G401.6 (cell line): ENCODE results near the gene IKZF2.

Experiments used
- FAIRE-seq: peaks from 2 replicates; lab custom pipeline; 2012; peaks lifted over from hg19 to GRCh38; lab: Jason Lieb, UNC

Gene IKZF2

DNA sequence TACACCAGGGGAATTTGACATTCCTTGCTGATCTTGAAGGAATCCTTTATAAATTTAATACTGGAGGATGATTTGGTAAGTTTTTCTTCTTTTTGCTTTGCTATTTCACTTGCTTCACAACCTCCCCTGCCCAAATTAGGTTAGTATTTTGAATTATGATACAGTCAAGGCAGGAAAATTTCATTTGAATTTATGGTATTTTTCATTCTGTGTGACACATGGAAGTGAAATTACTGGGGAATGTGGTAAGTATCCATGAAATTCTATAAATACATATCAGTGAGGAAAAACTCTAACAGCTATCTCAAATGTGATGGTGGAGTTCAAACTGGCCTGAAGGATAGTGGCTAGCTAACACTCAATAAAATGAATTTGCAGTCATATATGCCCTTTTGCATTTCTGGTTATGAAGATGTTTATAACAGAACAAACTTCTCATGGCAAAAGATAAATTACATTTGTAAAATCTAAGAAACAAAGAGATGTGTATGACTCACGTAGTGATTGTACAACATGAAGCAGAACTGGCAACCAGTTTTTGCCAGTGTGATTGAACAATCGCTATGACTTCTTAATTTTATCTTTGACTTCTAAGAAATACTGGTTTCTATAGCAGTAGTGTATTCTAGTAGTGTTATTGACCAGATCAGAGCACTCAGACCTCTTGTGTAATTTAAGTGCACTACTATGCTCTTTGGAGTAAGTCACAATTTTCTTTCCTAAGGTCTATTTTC lies 152.6 kb downstream of the IKZF2 start:
- FAIRE-seq = no peak

DNA sequence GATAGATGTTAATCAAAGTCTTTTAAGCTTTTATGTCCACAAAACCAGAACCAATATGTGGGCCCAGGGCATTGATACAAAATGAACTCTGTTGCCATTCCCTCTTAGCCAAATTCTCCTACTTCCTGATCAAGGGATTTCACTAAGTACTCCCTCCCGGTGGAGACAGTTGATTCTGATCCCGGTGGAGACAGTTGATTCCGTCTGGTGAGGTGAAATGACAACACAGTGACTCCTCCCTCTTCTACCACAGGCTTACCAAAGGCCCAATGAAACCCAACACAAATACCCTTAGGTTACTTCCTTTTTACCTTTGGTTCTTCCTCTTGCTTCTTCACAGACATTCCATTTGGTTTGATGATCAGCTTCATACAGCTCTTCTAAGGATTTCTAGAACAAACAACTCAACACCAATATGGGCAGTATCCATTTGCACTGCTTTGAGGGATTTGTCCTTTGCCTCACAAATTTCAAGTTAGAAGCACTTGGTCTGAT lies 153.8 kb downstream of the IKZF2 start:
- no peak for FAIRE-seq

DNA sequence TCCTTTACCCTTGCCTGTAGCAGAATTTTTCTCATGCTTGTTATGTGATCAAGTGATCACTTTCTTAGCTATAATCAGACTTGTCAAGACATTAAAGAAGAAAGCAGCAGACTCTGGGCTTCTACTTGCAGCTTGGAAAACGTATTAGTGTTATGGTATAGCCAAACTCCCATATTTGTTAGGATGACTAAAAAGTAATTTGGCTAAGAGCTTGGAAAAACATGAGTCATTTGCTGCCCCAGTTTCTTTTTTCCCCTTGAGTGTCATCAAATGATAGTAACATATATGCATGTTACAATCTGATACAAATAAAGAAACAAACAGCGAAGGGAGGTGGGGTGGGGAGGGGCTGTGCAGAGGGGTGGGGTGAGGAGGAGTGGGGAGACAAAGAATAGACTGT lies 155.5 kb downstream of the IKZF2 start:
- FAIRE-seq = no peak

DNA sequence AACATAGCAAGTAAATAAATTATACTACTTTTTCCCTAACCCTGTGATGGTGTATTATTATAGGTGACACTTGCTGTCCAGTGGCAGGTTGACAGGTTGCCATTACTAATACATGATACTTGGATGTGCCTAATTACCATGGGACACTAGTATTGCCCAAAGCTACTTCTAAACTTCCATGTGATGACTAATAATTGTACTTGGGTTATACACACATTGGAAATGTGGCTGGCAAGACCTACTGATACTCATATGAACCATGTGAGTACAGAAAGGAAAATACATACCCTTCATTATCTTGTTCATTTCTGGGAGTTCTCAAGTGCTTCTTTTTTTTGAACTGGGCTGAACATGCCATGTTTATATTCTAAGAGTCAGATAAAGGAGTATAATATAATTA lies 156.4 kb downstream of the IKZF2 start:
- FAIRE-seq = no peak

DNA sequence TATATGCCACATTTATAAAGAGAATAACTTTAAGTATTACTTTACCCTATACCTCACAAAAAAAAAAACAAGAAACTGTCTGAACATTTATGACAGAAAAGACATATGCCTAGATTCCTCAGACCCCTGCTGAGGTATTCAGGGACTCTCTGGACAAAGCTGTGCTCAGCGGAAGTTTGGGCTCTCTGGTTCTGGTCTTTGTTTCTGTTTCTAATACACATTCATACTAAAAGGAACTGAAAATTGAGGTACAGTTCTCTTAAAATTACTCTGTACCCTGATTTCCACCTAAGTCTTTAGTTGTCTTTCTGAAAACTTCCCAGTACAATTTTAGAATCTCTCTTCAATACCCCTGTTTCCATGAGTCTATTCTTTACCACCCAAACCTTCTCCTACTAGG lies 160.3 kb downstream of the IKZF2 start:
- no peak for FAIRE-seq

DNA sequence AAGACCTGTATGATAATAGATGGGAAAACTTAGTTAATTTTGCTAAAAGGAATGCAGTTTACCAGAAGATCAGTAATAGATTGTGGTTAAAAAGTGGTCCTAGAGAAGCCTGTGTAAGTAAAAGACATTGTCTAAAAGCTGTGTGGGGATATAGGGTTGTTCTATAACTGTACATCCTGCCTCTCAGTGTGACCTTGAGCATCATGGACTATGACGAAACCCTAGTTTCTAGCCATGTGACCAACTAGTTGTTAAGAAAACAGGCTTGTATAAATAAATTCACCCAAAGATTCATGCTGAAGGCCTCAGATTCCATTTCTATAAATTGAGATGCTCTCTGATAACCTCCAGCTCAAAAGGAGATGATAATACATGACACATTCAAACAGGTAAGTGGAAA lies 160.7 kb downstream of the IKZF2 start:
- FAIRE-seq = no peak

DNA sequence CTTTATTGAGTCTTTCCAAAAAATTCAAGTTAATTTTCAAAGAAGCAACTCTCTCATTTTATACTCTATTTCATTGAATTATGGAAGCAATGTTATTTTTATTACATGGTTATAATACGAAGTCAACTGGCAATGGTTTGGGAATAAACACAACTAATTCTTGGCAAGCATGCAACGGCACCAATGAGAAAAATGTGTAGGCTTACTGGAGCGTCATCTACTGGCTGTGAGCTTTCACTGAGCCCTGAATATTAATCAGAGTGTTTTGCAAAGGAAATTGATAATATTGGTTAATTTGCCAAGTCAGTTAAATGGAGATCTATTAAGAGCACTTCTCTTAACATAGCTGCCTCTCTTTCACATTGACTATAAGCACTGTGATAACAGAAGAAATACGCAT lies 163.9 kb downstream of the IKZF2 start:
- no peak for FAIRE-seq

DNA sequence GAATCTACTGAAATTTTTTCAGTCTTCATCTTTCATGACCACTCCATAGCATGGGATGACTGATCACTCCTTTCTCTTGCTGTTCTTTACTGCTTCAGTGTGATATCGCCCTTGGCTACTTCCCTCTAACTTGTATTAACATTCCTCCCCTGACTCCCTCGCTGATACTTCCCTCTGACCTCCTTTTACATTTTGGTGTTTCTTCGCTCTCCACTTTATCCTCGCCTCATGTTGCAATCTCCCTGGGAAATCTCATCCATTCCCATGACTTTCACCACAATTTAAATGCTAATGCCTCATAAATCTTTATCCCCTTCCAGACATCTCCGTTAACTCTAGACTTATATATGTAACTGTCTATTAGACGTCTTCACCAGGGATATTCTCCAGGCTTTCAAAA lies 167.3 kb downstream of the IKZF2 start:
- FAIRE-seq = no peak

DNA sequence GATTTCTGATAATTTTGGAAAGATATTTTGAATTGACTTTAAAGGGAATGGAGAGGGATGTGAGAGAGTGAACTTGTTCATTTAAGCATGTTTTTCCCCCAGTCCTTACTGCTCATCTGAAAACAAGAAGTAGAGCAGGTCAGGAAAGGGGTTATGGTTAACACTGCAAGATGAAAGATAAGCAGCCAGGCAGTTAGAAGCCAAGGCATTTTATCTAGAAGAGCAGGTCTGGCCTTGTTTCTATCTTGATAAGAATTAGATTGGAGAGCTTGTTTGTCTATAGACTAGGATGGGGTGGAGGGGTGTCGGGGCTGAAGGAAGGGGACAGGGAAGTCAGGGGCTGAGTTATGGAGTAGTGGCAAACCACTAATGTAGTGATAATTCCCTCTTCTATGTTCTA lies 171.6 kb downstream of the IKZF2 start:
- FAIRE-seq = no peak

DNA sequence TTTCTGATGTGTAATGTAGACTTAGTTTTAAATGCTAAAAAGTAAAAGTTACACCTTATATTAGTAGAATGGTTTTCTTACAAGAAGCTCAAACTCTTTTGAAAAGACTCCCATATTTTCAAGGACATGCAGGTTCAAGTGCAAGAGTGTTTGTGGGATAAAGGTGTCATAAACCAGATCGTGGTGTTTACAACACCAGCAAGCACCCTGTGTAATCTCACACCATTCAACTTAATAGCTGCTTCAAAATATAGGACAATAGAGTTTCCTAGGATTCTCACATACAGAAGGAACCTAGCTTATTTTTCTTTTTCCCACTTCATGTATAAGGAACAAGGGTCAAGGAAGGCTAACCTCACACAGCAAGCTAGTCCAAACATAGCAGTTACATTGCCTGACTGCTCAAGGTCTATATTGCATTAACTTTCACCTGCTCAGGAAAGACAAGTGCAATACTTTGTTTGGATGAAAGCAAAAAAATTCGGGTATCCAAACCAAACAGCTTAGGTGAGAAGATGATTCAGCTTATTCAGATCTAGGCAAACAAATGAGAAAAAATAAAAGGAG lies 172.3 kb downstream of the IKZF2 start:
- no peak for FAIRE-seq

DNA sequence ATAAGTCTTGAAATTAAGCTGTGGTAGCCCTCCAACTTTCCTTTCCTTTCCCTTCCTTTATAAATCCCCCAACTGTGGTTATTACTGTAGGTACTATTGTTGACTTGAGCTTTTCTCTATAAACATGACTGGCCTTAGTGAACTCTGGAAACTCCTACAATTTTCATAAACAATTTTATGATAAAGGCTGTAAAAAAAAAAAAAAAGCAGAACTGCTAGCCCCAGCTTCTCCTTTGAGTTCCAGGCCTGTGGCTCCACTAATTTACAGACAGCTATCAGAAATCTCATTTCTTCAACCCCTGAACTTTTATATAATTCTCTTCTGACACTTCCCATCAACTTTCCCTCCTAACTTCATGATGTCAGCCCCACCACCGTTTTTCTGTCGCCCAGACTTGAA lies 174.3 kb downstream of the IKZF2 start:
- FAIRE-seq = no peak

DNA sequence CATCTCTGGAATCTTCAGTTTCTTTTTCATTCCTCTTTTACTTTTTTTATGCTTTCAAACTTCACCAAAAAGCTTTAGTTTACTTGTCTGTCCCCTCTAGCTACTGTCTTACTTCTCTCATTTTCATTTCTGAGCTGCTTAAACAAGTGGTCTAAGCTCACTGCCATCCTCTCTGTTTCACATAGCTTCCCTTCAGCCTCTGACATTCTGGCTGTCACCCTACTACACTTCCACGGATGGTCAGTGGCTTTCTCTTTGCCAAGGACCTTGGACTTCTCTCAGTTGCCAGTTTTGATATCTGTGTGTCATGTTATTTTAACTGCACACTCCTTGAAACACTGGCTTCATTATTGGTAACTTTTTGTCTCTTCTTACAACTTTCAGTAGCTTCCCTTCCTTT lies 176.1 kb downstream of the IKZF2 start:
- no peak for FAIRE-seq

DNA sequence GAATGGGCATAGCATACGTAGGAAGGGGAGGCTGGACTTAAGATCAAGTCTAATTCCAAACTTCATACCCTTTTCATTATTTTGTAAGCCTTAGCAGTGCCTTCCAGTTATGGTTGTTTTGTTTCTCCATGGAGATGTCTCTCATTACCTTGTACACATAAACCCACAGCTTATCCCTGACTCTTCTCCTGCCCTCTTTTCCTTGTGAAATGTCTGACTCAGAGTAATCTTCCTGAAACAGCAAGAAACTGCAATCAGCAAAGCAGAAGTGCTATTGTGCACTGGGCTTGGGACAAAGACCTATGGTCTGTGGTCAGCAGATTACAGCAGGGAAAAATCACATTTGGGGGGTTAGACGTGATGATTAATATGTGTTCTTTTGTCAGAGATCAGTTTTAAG lies 176.7 kb downstream of the IKZF2 start:
- FAIRE-seq = no peak

DNA sequence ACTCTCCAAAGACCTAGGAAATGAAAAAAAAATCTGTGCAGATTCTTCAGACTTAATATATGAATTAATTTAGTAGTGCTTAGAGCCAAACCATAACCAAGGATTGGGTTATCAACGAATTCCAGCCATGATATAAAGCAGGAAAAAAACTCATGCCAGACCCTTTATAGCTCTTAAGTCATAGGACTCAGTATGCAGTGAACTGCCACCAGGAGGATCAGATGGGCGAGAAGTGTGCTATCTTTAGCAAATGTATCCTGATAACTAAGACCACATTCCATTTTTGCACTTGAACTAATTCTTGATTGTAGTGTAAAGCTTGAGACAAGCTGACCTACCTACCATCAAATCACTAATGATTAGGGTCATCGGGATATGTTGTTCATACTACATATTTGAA lies 178.1 kb downstream of the IKZF2 start:
- FAIRE-seq = no peak

DNA sequence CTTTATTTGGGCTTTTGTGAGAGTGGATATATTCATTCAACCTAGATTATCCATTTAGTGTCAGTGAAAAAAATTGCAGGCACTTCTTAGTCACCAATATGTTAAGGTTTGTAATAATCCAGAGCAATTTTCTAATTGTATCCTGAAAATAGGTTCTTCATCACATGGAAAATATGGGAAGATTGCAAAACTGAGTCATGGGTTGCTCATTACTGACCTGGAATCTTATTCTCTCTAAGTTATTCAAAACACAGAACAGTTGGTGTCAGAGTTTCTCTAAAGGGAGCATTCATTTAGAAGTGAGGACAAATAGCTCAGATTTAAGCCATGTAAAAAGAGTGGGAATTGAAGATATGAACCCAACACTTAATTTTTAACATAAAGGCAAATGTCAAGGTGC lies 181.3 kb downstream of the IKZF2 start:
- FAIRE-seq = no peak

DNA sequence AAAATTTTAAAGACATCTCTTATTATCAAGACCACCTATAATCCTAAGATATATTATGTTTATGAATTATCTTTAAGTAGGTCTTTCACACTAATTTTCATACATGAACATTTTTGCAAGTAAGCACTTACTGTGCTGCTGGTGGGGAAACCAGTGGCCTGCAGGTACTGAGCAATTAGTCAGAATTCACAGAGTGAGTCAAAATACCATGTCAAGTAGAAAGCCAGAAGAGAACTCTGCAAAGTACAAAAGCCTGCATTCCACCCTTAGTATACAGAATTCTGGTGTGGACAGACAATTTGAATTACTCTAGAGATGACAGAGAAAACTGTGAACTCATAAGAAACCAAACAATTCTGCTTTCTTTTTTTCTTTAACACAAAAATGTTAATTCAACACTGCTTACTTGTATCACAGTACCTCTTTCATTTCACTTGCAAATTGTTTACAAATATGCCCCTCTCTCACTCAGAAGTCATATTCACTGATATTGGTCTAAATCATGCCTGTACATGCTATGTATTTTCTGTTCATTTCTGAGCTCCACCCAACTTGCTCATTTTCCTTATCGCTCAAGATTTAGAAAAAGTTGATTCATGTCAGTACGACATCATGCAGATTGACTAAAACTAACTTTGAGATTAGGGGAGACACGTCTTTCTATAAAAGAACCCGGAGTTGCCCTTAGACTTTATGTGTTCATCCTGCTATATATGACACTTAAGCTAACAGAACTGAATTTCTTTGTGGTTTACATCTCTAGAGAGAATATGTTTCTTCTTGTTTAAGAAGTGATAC lies 182.9 kb downstream of the IKZF2 start:
- no peak for FAIRE-seq

DNA sequence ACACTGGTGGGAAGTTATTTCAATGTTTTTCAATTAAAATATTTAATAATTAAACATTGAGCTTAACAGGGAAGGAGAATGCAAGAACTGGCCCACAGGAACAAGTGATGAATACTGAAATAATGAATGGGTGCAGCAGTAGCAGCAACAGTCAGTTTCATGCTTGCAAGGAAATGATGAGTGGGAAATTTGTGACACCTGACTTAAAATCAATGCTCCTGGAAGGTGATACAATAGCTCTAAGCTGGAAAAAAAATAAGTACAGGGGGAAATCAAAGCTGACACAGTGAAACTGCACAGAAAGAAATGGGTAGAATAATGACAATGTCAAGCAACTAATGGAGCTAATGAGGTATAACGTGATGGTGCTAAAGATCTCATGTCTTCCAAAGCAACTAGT lies 184.5 kb downstream of the IKZF2 start:
- no peak for FAIRE-seq

DNA sequence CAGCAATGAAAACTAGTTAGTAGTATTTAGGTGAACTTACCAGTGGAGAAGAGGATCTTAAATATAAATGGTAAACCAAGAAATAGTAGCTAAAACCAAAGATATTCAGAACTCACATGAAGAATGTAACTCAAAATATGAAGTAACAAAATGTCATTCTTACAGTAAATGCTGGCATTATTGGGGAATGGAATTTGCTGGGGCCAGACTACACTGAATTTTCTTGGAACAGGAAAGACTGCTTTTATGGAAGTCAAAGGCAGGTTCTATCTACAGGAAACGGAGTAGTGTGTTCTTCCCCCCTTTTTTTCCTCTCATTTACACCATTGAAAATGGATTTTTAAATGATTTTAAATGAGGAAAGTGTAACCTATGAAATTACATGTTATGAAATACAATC lies 188.7 kb downstream of the IKZF2 start:
- no peak for FAIRE-seq

DNA sequence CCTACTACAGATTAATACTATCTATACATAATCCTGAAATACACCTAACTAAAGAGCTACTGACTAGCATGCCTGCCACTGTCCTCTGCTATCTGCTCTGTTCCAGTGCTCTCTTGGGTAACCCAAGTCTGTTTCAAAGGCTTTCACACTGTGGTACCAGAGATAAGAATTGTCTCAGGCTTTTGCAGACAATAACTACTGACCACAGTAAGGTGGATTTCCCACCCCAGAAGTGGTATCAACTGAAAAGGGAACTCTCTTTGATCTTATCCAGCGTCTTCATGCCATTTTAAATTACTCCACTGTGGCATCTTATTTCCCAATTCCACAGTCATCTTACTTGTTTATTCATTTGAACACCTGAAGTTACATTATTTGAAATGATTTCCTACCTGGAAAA lies 190.2 kb downstream of the IKZF2 start:
- FAIRE-seq = no peak

DNA sequence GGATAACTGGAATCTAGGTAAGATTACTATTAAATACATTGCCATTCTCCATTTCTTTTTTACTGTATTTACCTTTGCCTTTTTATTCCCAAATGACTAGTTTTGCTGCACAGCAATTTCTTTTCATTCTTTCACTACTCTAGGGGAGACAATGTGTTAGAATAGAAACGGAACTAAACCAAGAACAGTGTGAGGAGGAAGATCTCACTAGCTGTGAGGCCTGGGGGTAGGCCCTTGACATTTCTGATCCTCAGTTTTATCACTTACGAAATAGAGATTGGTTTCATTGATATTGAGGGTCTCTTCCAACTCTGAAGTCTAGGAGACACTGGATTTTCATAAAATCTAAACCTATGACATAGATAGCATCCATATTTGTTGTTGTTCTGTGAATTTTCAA lies 191.1 kb downstream of the IKZF2 start:
- no peak for FAIRE-seq

DNA sequence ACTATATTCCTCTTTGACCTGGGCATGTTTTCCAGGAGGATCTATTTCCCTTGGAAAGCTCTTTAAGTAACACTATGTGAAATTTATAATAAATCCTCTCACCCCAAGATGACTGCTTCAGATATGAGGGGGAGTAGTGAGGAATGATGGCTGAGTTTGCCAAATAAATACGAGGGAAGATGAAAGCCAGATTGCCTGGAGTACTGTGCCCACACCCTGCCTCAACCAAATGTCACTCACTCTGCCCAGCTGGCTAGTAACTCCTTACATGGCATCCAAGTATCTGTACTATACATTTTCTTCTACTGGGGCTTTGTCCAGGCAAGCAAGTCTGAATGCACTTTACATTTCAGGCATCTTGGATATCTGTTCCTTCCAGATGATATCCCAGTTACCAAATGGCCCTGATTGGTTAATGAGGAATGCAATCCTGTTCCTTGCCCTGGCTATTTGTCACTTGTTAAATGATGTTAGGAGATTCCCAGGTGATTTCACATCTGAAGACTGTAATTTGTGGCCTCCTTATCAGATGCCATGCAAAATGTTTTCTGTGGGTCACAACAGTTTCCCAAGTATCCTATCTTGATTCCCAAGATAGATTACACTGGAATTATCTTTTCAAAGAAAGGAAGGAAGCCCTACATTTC lies 191.8 kb downstream of the IKZF2 start:
- FAIRE-seq = no peak

DNA sequence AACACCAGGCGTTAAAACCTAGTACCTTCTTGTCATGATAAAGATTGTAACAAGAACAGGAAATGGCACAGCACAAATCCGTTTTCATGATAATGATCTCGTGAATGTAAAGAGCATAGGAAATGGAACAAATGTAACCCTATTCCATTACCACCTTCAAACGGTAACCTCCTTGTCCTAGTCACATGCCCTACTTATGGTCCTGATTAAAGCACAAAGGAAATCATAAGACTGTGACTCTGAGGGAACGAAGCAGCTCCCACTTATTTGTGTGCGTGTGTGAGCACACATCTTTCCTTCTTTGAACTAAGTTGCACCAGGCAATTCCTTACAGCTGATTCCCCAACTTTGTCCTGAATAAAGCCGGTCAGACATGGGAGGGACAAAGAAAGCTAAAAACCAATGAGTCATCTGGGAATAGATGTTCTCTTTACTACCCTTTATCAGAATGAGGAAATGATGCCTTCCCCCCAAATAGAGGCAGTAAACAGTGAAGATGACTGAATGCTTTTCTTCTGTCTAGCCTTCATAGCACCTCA lies 192.6 kb downstream of the IKZF2 start:
- no peak for FAIRE-seq

DNA sequence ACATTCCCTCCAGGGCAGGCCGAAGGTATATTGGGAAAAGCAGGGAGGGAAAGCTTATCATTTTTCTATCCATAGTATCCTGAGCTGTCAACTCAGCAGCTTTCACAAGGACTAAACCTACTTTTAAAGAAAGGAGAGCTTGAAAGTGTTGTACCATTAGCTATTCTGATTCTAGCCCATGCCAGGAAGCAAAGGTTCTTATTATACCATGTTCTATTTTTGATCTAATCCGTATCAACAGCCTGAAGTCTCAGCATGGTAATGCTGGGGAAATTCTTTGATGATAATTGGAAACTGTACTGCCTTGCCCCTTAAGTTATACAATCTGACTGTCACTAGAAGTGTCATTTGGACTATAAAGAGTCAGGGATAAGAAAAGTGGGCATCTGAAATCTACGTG lies 193.3 kb downstream of the IKZF2 start:
- FAIRE-seq = no peak
